BE2C (cell line): ENCODE data around the gene PEMT.

Experiments used
- DNase-seq: peaks from one replicate; pipeline ENCODE4 v3.0.0-alpha.2; 2020
- H3K27me3 ChIP-seq: fragments of 250-450 bp; sonication (Bioruptor Pico); 2 replicates; pipeline ENCODE4 v1.5.1; 2020; ENCODE audit warnings: mild to moderate bottlenecking
- H3K36me3 ChIP-seq: fragments of 250-450 bp; sonication (Bioruptor Pico); 2 replicates; pipeline ENCODE4 v1.5.1; 2020; ENCODE audit warnings: mild to moderate bottlenecking
- H3K4me1 ChIP-seq: fragments of 250-450 bp; sonication (Bioruptor Pico); 2 replicates; pipeline ENCODE4 v1.5.1; 2020
- H3K4me3 ChIP-seq: 2 replicates; pipeline ENCODE4 v1.5.1; 2011; ENCODE audit warnings: low read depth, low read length
- H3K9me3 ChIP-seq: fragments of 250-450 bp; sonication (Bioruptor Pico); 2 replicates; pipeline ENCODE4 v1.5.1; 2020
- CTCF ChIP-seq: IDR thresholded peaks from 2 replicates; pipeline ENCODE4 v1.5.1; 2012; ENCODE audit warnings: mild to moderate bottlenecking, low read depth, low read length

The PEMT gene

GRCh38 chr17:17498606-17499301, 92.8 kb downstream of the PEMT start:
- H3K36me3 ChIP-seq, result no peaks in the 10 kb centered on the region
- H3K9me3 ChIP-seq, result no peaks in the 10 kb centered on the region
- no peak for TF ChIP-seq CTCF
- peaks cover 10% of the 10 kb centered on the region for H3K27me3 ChIP-seq
- no peak for DNase-seq
- H3K4me1 ChIP-seq, result no peaks in the 10 kb centered on the region
- H3K4me3 ChIP-seq, result no peak overlapping the region

- H3K27me3 ChIP-seq, result peaks cover 10% of the 10 kb centered on the region
- no peaks in the 10 kb centered on the region for H3K4me1 ChIP-seq
- no peaks in the 10 kb centered on the region for H3K36me3 ChIP-seq
- H3K4me3 ChIP-seq, result no peak overlapping the region
- DNase-seq, result no peak
- TF ChIP-seq CTCF, result no peak
- H3K9me3 ChIP-seq, result no peaks in the 10 kb centered on the region
Observed at GRCh38 chr17:17497845-17498520, 93.5 kb downstream of the PEMT start.

- Histone ChIP-seq H3K9me3 (no peaks in the 10 kb centered on the region), H3K4me3 (peak overlapping the region; percentile 23; the same call in 1 of the 2 replicates), H3K4me1 (no peaks in the 10 kb centered on the region), H3K27me3 (peaks cover 10% of the 10 kb centered on the region), H3K36me3 (no peaks in the 10 kb centered on the region)
- no peak for TF ChIP-seq CTCF
- no peak for DNase-seq
Observed at GRCh38 chr17:17497065-17497844, 94.3 kb downstream of the PEMT start.

- H3K4me3 ChIP-seq, result peak within 1 kb of the TSS; percentile 56
- no peaks in the 10 kb centered on the region for H3K4me1 ChIP-seq
- H3K9me3 ChIP-seq, result no peaks in the 10 kb centered on the region
- peaks cover 10% of the 10 kb centered on the region for H3K27me3 ChIP-seq
- TF ChIP-seq CTCF, result peak; percentile 34
- H3K36me3 ChIP-seq, result no peaks in the 10 kb centered on the region
- peak; percentile 78 for DNase-seq
Observed at GRCh38 chr17:17496189-17497064, 95.1 kb downstream of the PEMT start, which contains the start of gene RASD1. TSS of gene RASD1 (minus strand) at chr17:17496395. CDS start at chr17:17496181, 214 bp downstream.

GRCh38 chr17:17495536-17496188, 95.8 kb downstream of the PEMT start:
- Histone ChIP-seq H3K4me1 (no peaks in the 10 kb centered on the region), H3K27me3 (peaks cover 10% of the 10 kb centered on the region), H3K36me3 (no peaks in the 10 kb centered on the region), H3K4me3 (peak overlapping the region; percentile 56), H3K9me3 (no peaks in the 10 kb centered on the region)
- DNase-seq, result no peak
- no peak for TF ChIP-seq CTCF
